ENCODE measurements around the gene PBX3. TPM values are rescaled to one million over a fixed set of nuclear protein-coding genes. Genes with fewer than 3 reads are reported as not detected.

PBX3 gene
- total RNA-seq, 1 donor from 2014 or later: 82.3 TPM

DNA sequence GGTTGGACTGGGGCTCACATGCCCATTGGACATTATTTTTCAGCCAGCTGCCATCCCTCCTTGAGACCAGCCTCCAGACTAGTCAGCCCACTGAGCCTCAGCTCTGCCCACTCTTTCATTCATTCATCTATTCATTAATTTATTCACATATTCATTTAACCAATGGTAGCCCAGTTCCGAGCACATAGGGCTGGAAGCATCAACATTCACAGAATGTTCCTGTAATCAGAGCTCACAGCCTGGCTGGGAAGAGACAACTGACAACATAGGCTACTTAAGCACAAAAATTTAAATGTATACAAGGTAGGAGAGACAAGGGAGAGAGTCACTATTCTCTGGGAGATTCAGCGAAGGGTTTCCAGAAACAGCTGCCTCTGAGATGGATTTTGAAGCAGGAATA lies 17.0 kb upstream of the PBX3 start:
- intact Hi-C loops (cut with DNase I): no loop called here
- H3K4me3 ChIP-seq: no peak overlapping the region
- DNase-seq (ENCODE audit: extremely low spot score in 2 of 2): no peak

DNA sequence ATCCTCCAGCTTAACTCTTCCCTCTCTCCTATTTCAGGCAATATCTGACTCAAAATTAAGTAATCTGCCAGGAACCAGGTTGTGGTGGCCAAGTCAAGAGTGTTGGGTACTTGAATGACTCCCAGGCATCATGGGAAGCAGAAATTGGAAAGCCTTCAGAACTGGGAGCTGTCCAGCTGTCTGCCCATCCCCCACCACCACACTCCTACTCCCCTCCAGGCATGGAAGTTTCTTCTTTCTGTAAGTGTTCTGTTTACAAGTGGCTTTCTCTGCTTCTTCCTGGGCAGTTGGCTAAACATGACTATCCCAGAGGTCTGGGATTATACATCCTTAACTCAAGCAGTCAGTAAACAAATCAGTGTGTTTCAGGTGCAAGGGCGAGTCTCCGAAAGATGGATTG lies 14.6 kb upstream of the PBX3 start:
- TF ChIP-seq, protein P1, sequence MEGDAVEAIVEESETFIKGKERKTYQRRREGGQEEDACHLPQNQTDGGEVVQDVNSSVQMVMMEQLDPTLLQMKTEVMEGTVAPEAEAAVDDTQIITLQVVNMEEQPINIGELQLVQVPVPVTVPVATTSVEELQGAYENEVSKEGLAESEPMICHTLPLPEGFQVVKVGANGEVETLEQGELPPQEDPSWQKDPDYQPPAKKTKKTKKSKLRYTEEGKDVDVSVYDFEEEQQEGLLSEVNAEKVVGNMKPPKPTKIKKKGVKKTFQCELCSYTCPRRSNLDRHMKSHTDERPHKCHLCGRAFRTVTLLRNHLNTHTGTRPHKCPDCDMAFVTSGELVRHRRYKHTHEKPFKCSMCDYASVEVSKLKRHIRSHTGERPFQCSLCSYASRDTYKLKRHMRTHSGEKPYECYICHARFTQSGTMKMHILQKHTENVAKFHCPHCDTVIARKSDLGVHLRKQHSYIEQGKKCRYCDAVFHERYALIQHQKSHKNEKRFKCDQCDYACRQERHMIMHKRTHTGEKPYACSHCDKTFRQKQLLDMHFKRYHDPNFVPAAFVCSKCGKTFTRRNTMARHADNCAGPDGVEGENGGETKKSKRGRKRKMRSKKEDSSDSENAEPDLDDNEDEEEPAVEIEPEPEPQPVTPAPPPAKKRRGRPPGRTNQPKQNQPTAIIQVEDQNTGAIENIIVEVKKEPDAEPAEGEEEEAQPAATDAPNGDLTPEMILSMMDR (IDR thresholded peaks at IDR 0.05): no peak
- TF ChIP-seq POLR2AphosphoS5 (IDR thresholded peaks at IDR 0.05; ENCODE audit: insufficient read depth in 1 of 2, low read depth in 1 of 2) (no peak), POLR2A (IDR thresholded peaks at IDR 0.05) (no peak)
- Histone ChIP-seq H3K27ac (no peak overlapping the region), H3K4me1 (no peaks in the 10 kb centered on the region), H3K27me3 (no peaks in the 10 kb centered on the region), H3K9me3 (no peaks in the 10 kb centered on the region), H3K36me3 (no peaks in the 10 kb centered on the region), H3K4me3 (no peak overlapping the region)
- intact Hi-C loops (cut with DNase I): no loop called here
- DNase-seq (ENCODE audit: extremely low spot score in 2 of 2): no peak

More for the DNA sequence above, 17.0 kb upstream of the PBX3 start:
- H3K36me3 ChIP-seq: no peaks in the 10 kb centered on the region
- no peaks in the 10 kb centered on the region for H3K4me1 ChIP-seq
- no peaks in the 10 kb centered on the region for H3K9me3 ChIP-seq
- TF ChIP-seq POLR2A (IDR thresholded peaks at IDR 0.05) (no peak), POLR2AphosphoS5 (IDR thresholded peaks at IDR 0.05; ENCODE audit: insufficient read depth in 1 of 2, low read depth in 1 of 2) (no peak)
- H3K27me3 ChIP-seq: no peaks in the 10 kb centered on the region
- H3K27ac ChIP-seq: no peak overlapping the region

DNA sequence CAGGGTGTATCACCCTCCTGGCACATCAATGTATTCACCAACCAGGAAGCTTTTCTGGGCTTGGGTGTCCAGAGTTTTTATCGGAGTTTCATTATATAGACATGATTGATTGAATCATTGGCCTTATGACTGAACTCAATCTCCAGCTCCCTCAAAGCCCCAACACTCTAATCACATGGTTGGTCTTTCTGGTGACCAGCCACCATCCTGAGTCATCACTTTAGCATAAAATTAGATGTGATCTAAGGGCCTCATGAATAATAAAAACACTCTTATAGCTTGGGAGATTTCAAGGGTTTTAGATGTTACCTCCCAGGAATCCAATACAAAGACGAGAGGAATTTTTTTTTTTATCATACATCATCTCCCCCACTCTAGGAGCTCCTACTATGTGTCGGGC lies 7.7 kb upstream of the PBX3 start:
- Histone ChIP-seq H3K9me3 (no peaks in the 10 kb centered on the region), H3K36me3 (no peaks in the 10 kb centered on the region), H3K4me1 (no peaks in the 10 kb centered on the region), H3K4me3 (no peak overlapping the region), H3K27ac (no peak overlapping the region), H3K27me3 (no peaks in the 10 kb centered on the region)
- no peak for DNase-seq (ENCODE audit: extremely low spot score in 2 of 2)
- TF ChIP-seq, protein P1 (IDR thresholded peaks at IDR 0.05): no peak
- no peak for TF ChIP-seq POLR2AphosphoS5 (IDR thresholded peaks at IDR 0.05; ENCODE audit: insufficient read depth in 1 of 2, low read depth in 1 of 2)
- TF ChIP-seq POLR2A (IDR thresholded peaks at IDR 0.05): no peak
- intact Hi-C loops (cut with DNase I): no loop called here

DNA sequence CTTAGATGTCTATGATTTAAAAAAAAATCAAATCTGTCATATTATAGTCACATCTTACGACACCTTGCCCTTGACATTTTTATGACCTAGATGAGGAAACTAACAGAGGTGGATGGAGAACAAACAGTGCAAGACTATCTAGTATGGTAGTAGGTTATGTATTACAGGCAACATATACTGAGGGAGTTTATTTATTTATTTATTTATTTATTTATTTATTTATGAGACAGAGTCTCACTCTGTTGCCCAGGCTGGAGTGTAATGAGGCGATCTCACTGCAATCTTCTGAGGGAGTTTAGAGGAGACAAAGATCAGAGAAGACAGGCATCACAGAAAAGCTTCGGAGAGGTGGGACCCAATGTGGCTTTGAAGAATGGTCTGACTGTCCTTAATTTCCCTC lies 4.5 kb upstream of the PBX3 start:
- no peaks in the 10 kb centered on the region for H3K36me3 ChIP-seq
- H3K4me1 ChIP-seq: peaks cover 12% of the 10 kb centered on the region
- no peak overlapping the region for H3K4me3 ChIP-seq
- intact Hi-C loops (cut with DNase I): loop anchor here (10.0 kb wide), 1 partner anchor 142 kb away; no protein-coding TSS in a partner anchor
- H3K27me3 ChIP-seq: no peaks in the 10 kb centered on the region
- H3K27ac ChIP-seq: no peak overlapping the region
- H3K9me3 ChIP-seq: no peaks in the 10 kb centered on the region
- no peak for DNase-seq (ENCODE audit: extremely low spot score in 2 of 2)
- TF ChIP-seq POLR2A (IDR thresholded peaks at IDR 0.05) (no peak), POLR2AphosphoS5 (IDR thresholded peaks at IDR 0.05; ENCODE audit: insufficient read depth in 1 of 2, low read depth in 1 of 2) (no peak)
- TF ChIP-seq, protein P1 (IDR thresholded peaks at IDR 0.05): no peak

DNA sequence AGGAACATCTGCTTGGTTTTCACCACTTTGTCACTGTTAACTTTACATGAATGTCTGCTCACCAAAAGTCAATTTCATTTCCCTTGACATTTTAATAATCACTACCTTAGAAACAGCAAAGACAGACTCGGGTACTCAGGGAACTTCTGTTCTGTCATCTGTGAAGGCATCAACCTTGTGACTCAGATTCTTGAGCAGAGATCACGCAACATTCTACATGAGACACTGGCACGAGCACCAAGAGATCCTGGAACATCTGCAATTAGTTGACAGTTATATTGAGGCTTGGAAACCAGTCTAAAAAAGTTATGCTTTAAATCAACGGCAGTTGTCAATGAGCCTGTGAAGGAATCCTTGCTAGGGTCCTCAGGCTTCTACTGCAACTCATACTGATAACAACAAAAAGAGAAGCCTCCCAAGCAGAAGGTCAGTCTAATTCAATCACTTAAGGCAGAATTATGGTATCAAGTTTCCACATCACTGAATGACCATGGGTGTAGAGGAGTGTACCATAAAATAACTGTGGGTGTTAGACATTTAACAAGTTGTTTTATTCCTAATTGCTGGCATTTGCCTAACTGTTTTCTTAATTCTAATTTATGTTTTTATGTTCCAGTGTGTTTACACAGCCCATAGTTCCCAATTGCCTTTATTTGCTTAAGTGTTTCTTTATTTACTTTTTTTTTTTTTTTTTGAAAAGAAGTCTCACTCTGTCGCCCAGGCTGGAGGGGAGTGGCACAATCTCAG lies 3.3 kb upstream of the PBX3 start:
- no peak overlapping the region for H3K4me3 ChIP-seq
- no peaks in the 10 kb centered on the region for H3K36me3 ChIP-seq
- DNase-seq (ENCODE audit: extremely low spot score in 2 of 2): no peak
- no peaks in the 10 kb centered on the region for H3K9me3 ChIP-seq
- peaks cover 12% of the 10 kb centered on the region for H3K4me1 ChIP-seq
- H3K27ac ChIP-seq: no peak overlapping the region
- intact Hi-C loops (cut with DNase I): loop anchor here (10.0 kb wide), 1 partner anchor 141 kb away; no protein-coding TSS in a partner anchor
- H3K27me3 ChIP-seq: no peaks in the 10 kb centered on the region
- TF ChIP-seq POLR2AphosphoS5 (IDR thresholded peaks at IDR 0.05; ENCODE audit: insufficient read depth in 1 of 2, low read depth in 1 of 2) (no peak), POLR2A (IDR thresholded peaks at IDR 0.05) (no peak)
- TF ChIP-seq, protein P1 (IDR thresholded peaks at IDR 0.05): no peak
